T47D (cell line): Measurements from ENCODE around the gene KRTAP9-4.

Source experiments
- DNase-seq, 2 experiments: peaks; one replicate each; pipeline versions ENCODE4 v3.0.0 to v3.0.0-alpha.2; 2011 to 2012; ENCODE audit warnings: low read depth in 1 of 2, low spot score in 1 of 2
- JUND ChIP-seq: IDR thresholded peaks from 2 replicates; pipeline ENCODE4 v1.6.1; 2012; ENCODE audit warnings: low read depth
- in situ Hi-C: cut with HindIII; loops from 2 replicates; pipeline ENCODE4 v1.10.0; 2016; ENCODE audit warnings: low sequenced_read_pairs, low pct_unique_long_range_greater_than_20kb

KRTAP9-4 gene

DNA sequence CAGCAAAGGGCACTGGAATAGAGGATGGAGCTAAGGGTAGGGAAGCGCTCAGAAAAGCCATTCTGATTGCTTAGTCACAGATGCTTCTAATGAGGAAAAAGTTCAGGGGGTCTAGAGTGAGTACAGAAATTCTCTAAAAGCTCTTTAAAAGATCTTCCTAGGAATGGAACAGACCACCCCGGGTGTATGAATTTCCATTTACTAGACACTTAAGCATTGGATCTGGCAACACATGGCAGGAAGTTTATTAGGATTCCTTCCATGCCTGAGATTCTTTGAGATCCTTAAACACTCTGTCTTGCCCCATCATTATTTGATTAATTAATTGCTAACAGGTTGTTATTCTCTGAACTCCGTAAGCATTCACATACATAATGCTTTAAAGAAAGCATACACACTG, 34.6 kb downstream of the KRTAP9-4 start:
- peak in 1 of 2 experiments; percentile 4 for DNase-seq
- in situ Hi-C loops: no loop called here
- no peak for TF ChIP-seq JUND

DNA sequence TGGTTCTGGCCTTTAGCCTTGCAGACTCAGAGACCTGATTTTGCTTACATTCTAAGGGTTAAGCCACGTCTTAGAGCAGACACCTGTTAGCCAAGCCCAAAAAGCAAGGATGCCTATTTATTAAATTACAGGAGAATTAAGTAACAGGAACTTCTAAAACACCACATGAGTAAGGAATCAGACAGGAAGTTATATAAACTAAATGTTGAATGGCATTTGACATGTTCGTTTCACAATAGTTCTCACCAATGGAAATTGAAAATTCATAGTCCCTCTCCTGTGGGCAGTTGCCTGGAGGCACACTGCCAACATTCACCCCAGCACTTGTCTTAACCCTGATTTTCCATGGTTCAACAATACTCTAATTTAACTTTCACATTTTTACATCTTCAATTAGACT, 35.1 kb downstream of the KRTAP9-4 start:
- in situ Hi-C loops: no loop called here
- TF ChIP-seq JUND: no peak
- DNase-seq: peak in 1 of 2 experiments; percentile 0

DNA sequence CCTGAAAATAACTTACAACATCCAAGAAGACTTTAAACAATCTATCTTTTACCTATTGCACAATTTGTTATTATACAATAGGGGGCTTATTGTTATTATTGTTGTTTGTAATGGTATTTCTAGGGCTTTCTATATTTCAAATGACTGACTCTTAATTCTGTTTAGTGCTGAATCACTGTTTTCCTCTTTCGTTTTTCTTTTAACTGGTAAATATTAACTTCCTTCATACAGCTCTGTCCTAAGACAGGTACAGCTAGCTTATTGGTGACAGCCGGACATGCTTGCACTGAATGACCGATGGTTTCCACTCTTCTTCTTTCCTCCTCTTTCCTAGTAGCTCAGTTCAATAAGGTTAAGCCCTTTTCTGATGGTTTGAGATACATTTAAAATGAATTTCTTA, 37.6 kb downstream of the KRTAP9-4 start:
- no peak for DNase-seq
- TF ChIP-seq JUND: no peak
- in situ Hi-C loops: no loop called here

DNA sequence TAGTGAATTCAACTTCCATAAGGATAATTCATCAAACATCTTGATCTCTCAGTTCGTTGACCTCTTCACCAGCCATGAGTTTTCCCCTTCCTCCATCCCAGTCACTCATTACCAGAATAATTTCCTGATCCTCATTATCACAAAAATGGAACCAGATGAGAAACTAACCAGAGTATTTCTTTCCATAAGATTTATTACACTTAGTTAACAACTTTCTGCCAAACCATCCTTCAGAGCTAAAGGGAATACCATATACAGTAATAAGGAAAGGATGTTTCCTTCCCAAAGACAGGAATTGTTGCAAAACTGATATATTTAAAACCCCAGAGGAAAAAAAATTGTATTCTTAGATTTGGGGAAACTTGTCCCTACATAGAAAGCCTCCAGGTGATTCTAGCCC, 44.5 kb downstream of the KRTAP9-4 start:
- DNase-seq: no peak
- TF ChIP-seq JUND: no peak
- in situ Hi-C loops: no loop called here

DNA sequence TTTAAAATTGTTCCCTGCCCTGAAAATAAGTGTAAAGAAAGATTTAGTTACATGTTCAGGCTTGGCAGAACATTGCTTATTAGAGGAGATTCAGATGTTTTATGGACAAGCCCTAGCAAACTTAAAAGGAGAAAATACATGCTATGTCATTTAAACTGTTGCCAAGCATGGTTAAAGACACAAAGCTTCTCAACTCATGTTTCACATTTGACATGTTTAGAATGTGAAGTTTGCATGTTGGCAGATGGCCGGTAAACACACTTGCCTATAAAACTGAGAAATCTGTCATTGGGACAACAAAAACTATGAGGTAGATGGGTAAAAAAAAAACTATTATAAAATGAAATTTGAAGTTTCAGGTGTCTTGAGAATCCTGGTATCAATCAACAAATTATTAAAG, 47.4 kb downstream of the KRTAP9-4 start:
- no peak for DNase-seq
- in situ Hi-C loops: no loop called here
- no peak for TF ChIP-seq JUND

- in situ Hi-C loops: no loop called here
- TF ChIP-seq JUND: no peak
- no peak for DNase-seq
Observed at GRCh38 chr17:41298458-41299135, 49.1 kb downstream of the KRTAP9-4 start.
